Measurements from ENCODE around the gene NPIPB4. TPM values are rescaled to one million over a fixed set of nuclear protein-coding genes. Genes with fewer than 3 reads are reported as not detected.
A peak's percentile ranks its signal among the peaks of the same experiment; 100 is the strongest.
"Not testable (repeated sequence)": the region's sequence is repeated elsewhere in the genome, so short reads cannot be mapped to it uniquely, and the experiment has no call there.

The NPIPB4 gene
- total RNA-seq (100 to 1,000 TPM; 105 to 111 TPM), polyA plus RNA-seq (7.8 TPM)

- H3K9me3 ChIP-seq (ENCODE audit: low read length); H3K27me3 ChIP-seq (ENCODE audit: insufficient read depth, low read length, poor library complexity, severe bottlenecking); H3K4me1 Mint-ChIP-seq; H3K4me1 ChIP-seq (ENCODE audit: insufficient read depth, low read length); H3K36me3 ChIP-seq (ENCODE audit: insufficient read depth, low read length); H3K27me3 Mint-ChIP-seq; H3K27ac ChIP-seq (ENCODE audit: low read depth, low read length); H3K27ac Mint-ChIP-seq; CTCF ChIA-PET; POLR2A ChIA-PET; DNase-seq; H3K36me3 Mint-ChIP-seq; H3K9me3 Mint-ChIP-seq; H3K4me3 Mint-ChIP-seq; H3K4me3 ChIP-seq (ENCODE audit: low read length): not testable (repeated sequence)
Measured at GRCh38 chr16:21857656-21858055, at the start of gene NPIPB4. NPIPB4 (minus strand) TSS chr16:21857756; CDS start chr16:21857378, 378 bp downstream.

- H3K27ac ChIP-seq (ENCODE audit: low read depth, low read length); H3K27me3 Mint-ChIP-seq; DNase-seq; H3K36me3 ChIP-seq (ENCODE audit: insufficient read depth, low read length); POLR2A ChIA-PET; H3K9me3 ChIP-seq (ENCODE audit: low read length); CTCF ChIA-PET; H3K4me1 Mint-ChIP-seq; H3K4me3 Mint-ChIP-seq; H3K27ac Mint-ChIP-seq; H3K27me3 ChIP-seq (ENCODE audit: insufficient read depth, low read length, poor library complexity, severe bottlenecking); H3K4me3 ChIP-seq (ENCODE audit: low read length); H3K9me3 Mint-ChIP-seq; H3K4me1 ChIP-seq (ENCODE audit: insufficient read depth, low read length); H3K36me3 Mint-ChIP-seq: not testable (repeated sequence)
Measured at GRCh38 chr16:21898998-21899397, 41.4 kb upstream of the NPIPB4 start.

GRCh38 chr16:21881988-21882387 is 24.4 kb upstream of the NPIPB4 start:
- H3K36me3 Mint-ChIP-seq; H3K27ac ChIP-seq (ENCODE audit: low read depth, low read length); H3K9me3 ChIP-seq (ENCODE audit: low read length); H3K27me3 ChIP-seq (ENCODE audit: insufficient read depth, low read length, poor library complexity, severe bottlenecking); H3K4me3 Mint-ChIP-seq; POLR2A ChIA-PET; H3K4me1 ChIP-seq (ENCODE audit: insufficient read depth, low read length); H3K4me3 ChIP-seq (ENCODE audit: low read length); H3K4me1 Mint-ChIP-seq; H3K27me3 Mint-ChIP-seq; H3K36me3 ChIP-seq (ENCODE audit: insufficient read depth, low read length); H3K9me3 Mint-ChIP-seq; CTCF ChIA-PET: not testable (repeated sequence)
- peak in 3 of 5 donors; percentile 17 to 44 (median 19) for DNase-seq
- peak overlapping the region in 3 of 8 donors; percentile 57 to 96 (median 81) for H3K27ac Mint-ChIP-seq

GRCh38 chr16:21837186-21837585 is 20.4 kb downstream of the NPIPB4 start:
- H3K4me3 Mint-ChIP-seq, result peak overlapping the region in 4 of 7 donors; percentile 46 to 72 (median 68)

GRCh38 chr16:21836334-21836733 is 21.2 kb downstream of the NPIPB4 start:
- Mint-ChIP-seq H3K4me3 (peak overlapping the region in 2 of 7 donors; percentile 54 to 65), H3K27ac (peak overlapping the region in 3 of 8 donors; percentile 86 to 96 (median 88))
- H3K36me3 Mint-ChIP-seq; H3K4me1 Mint-ChIP-seq; H3K9me3 Mint-ChIP-seq; H3K4me1 ChIP-seq (ENCODE audit: insufficient read depth, low read length); POLR2A ChIA-PET; H3K36me3 ChIP-seq (ENCODE audit: insufficient read depth, low read length); H3K9me3 ChIP-seq (ENCODE audit: low read length); H3K27ac ChIP-seq (ENCODE audit: low read depth, low read length); H3K27me3 ChIP-seq (ENCODE audit: insufficient read depth, low read length, poor library complexity, severe bottlenecking); CTCF ChIA-PET; H3K27me3 Mint-ChIP-seq; H3K4me3 ChIP-seq (ENCODE audit: low read length): not testable (repeated sequence)
- peak in 4 of 5 donors; percentile 22 to 72 (median 61) for DNase-seq

More at GRCh38 chr16:21837186-21837585, 20.4 kb downstream of the NPIPB4 start:
- H3K4me1 Mint-ChIP-seq; H3K4me1 ChIP-seq (ENCODE audit: insufficient read depth, low read length); POLR2A ChIA-PET; H3K9me3 Mint-ChIP-seq; H3K27me3 Mint-ChIP-seq; H3K36me3 ChIP-seq (ENCODE audit: insufficient read depth, low read length); CTCF ChIA-PET; H3K4me3 ChIP-seq (ENCODE audit: low read length); H3K27me3 ChIP-seq (ENCODE audit: insufficient read depth, low read length, poor library complexity, severe bottlenecking); H3K27ac ChIP-seq (ENCODE audit: low read depth, low read length); H3K36me3 Mint-ChIP-seq; H3K9me3 ChIP-seq (ENCODE audit: low read length): not testable (repeated sequence)
- H3K27ac Mint-ChIP-seq, result peak overlapping the region in 5 of 8 donors; percentile 59 to 95 (median 91)
- peak in 1 of 5 donors; percentile 23 for DNase-seq

GRCh38 chr16:21835747-21836146 is 21.8 kb downstream of the NPIPB4 start:
- H3K36me3 ChIP-seq (ENCODE audit: insufficient read depth, low read length); H3K36me3 Mint-ChIP-seq; H3K4me1 ChIP-seq (ENCODE audit: insufficient read depth, low read length); H3K4me3 Mint-ChIP-seq; H3K27ac ChIP-seq (ENCODE audit: low read depth, low read length); H3K9me3 Mint-ChIP-seq; H3K4me3 ChIP-seq (ENCODE audit: low read length); H3K27me3 ChIP-seq (ENCODE audit: insufficient read depth, low read length, poor library complexity, severe bottlenecking); POLR2A ChIA-PET; H3K4me1 Mint-ChIP-seq; H3K9me3 ChIP-seq (ENCODE audit: low read length); CTCF ChIA-PET; H3K27me3 Mint-ChIP-seq; H3K27ac Mint-ChIP-seq: not testable (repeated sequence)
- peak in 4 of 5 donors; percentile 14 to 62 (median 52) for DNase-seq

GRCh38 chr16:21834211-21834610 is 23.3 kb downstream of the NPIPB4 start:
- H3K4me3 Mint-ChIP-seq; H3K9me3 ChIP-seq (ENCODE audit: low read length); H3K27ac ChIP-seq (ENCODE audit: low read depth, low read length); H3K4me1 Mint-ChIP-seq; CTCF ChIA-PET; H3K9me3 Mint-ChIP-seq; H3K27ac Mint-ChIP-seq; POLR2A ChIA-PET; H3K27me3 Mint-ChIP-seq; H3K4me1 ChIP-seq (ENCODE audit: insufficient read depth, low read length); H3K27me3 ChIP-seq (ENCODE audit: insufficient read depth, low read length, poor library complexity, severe bottlenecking); H3K36me3 ChIP-seq (ENCODE audit: insufficient read depth, low read length); H3K4me3 ChIP-seq (ENCODE audit: low read length); H3K36me3 Mint-ChIP-seq: not testable (repeated sequence)
- DNase-seq, result peak in 2 of 5 donors; percentile 33 to 56

- H3K27ac ChIP-seq (ENCODE audit: low read depth, low read length); H3K36me3 ChIP-seq (ENCODE audit: insufficient read depth, low read length); H3K4me1 ChIP-seq (ENCODE audit: insufficient read depth, low read length); H3K4me3 Mint-ChIP-seq; H3K9me3 ChIP-seq (ENCODE audit: low read length); DNase-seq; H3K4me1 Mint-ChIP-seq; H3K9me3 Mint-ChIP-seq; H3K27ac Mint-ChIP-seq; H3K4me3 ChIP-seq (ENCODE audit: low read length); CTCF ChIA-PET; H3K27me3 Mint-ChIP-seq; H3K27me3 ChIP-seq (ENCODE audit: insufficient read depth, low read length, poor library complexity, severe bottlenecking); POLR2A ChIA-PET; H3K36me3 Mint-ChIP-seq: not testable (repeated sequence)
Measured at GRCh38 chr16:21829929-21830328, 27.6 kb downstream of the NPIPB4 start.

GRCh38 chr16:21826067-21826706 is 31.4 kb downstream of the NPIPB4 start:
- H3K4me1 ChIP-seq (ENCODE audit: insufficient read depth, low read length); H3K27ac Mint-ChIP-seq; H3K9me3 ChIP-seq (ENCODE audit: low read length); H3K4me3 ChIP-seq (ENCODE audit: low read length); H3K36me3 Mint-ChIP-seq; H3K4me1 Mint-ChIP-seq; CTCF ChIA-PET; H3K4me3 Mint-ChIP-seq; H3K27me3 ChIP-seq (ENCODE audit: insufficient read depth, low read length, poor library complexity, severe bottlenecking); H3K27ac ChIP-seq (ENCODE audit: low read depth, low read length); H3K36me3 ChIP-seq (ENCODE audit: insufficient read depth, low read length); DNase-seq; POLR2A ChIA-PET; H3K9me3 Mint-ChIP-seq; H3K27me3 Mint-ChIP-seq: not testable (repeated sequence)
